ENCODE measurements around the gene VPREB1.
"Not testable (repeated sequence)": the region's sequence is repeated elsewhere in the genome, so short reads cannot be mapped to it uniquely, and the experiment has no call there.

The VPREB1 gene

DNA sequence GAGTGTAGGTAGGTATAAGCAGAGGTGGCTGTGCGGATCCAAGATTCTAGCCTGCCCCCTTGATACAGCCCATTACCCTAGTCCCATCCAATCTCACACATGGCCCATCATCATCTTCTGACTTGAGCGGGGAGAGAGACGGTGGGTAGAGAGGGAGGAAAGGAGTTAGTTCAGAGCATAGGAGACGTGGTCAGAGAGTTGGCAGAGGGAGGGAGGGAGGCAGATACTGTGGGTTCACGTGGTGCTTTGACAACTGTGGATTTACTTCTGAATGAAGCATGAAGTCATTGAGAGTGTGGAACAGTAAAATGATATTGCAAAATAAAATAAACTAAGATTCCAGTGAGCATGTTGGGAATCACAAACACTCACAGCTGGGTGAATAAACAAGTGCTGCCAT, 31.4 kb upstream of the VPREB1 start:
- in situ Hi-C loops (cut with MboI; ENCODE audit: low sequenced_read_pairs), result no loop called here

- in situ Hi-C loops (cut with MboI; ENCODE audit: low sequenced_read_pairs), result no loop called here
Measured at GRCh38 chr22:22214819-22215329, 29.7 kb upstream of the VPREB1 start.

DNA sequence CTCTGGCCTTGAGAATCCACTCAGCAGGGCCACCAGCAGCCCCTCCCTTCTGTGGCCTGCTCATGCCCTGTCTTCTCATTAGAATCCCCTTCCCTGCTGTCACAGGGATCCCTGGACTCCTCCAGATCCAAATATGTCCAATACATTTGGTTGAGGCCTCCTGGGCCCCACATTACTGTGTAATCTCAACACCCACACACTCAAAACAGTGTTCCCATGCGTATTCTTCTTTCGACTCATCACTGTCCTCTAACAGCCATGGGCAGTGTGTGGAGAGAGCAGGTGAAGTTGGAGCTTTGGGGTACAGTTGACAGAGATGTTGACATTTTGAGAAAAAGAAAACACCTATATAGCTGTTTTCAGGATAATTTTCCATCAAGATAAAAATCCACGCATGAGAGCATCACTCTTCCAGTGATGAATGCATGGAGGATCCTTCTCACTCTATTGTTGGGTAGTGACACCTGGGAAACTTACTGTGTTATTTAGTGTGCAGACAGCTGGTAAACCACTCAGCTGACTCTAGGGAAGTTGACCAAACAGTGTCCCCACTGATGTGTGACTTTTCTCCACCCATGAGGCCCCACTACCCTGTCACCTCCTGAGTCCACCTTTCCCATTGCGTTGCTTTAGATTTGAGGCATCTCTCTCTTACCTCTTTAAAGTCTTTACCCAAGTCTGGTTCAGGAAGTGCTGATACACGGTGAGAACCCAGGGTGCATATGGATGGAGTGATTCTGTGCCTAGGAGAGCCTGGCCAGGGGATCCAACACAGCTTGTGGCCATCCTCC, 28.7 kb upstream of the VPREB1 start:
- in situ Hi-C loops (cut with MboI; ENCODE audit: low sequenced_read_pairs), result no loop called here

GRCh38 chr22:22216450-22216959, 28.1 kb upstream of the VPREB1 start:
- in situ Hi-C loops (cut with MboI; ENCODE audit: low sequenced_read_pairs), result no loop called here

GRCh38 chr22:22218302-22218701, 26.3 kb upstream of the VPREB1 start:
- in situ Hi-C loops (cut with MboI; ENCODE audit: low sequenced_read_pairs), result no loop called here

- in situ Hi-C loops (cut with MboI; ENCODE audit: low sequenced_read_pairs), result no loop called here
Measured at GRCh38 chr22:22219140-22219996, 25.2 kb upstream of the VPREB1 start.

- in situ Hi-C loops (cut with MboI; ENCODE audit: low sequenced_read_pairs), result not testable (repeated sequence)
Measured at GRCh38 chr22:22221043-22221442, 23.5 kb upstream of the VPREB1 start.

- in situ Hi-C loops (cut with MboI; ENCODE audit: low sequenced_read_pairs), result no loop called here
Measured at GRCh38 chr22:22226448-22227187, 18.0 kb upstream of the VPREB1 start.

DNA sequence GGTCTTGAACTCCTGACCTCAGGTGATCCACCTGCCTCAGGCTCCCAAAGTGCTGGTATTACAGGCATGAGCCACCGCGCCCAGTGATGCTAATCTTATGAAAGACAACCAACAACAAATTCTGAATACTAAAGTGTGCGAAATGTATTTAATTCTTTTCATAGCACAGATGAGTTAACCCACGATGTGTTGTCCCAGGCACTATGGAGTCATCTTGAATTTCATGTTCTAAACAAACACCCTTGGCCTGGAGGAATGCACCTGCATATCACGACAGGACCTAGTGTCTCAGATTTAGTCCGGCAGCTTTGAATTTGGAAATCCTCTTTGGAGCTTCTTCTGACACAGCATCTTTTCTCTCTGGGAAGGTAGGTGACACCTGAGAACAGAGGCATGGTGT, 16.2 kb upstream of the VPREB1 start:
- in situ Hi-C loops (cut with MboI; ENCODE audit: low sequenced_read_pairs), result no loop called here

GRCh38 chr22:22228921-22229320, 15.7 kb upstream of the VPREB1 start:
- in situ Hi-C loops (cut with MboI; ENCODE audit: low sequenced_read_pairs), result no loop called here

- in situ Hi-C loops (cut with MboI; ENCODE audit: low sequenced_read_pairs), result no loop called here
Measured at GRCh38 chr22:22229683-22230420, 14.7 kb upstream of the VPREB1 start.

- in situ Hi-C loops (cut with MboI; ENCODE audit: low sequenced_read_pairs), result no loop called here
Measured at GRCh38 chr22:22230438-22230837, 14.1 kb upstream of the VPREB1 start.

DNA sequence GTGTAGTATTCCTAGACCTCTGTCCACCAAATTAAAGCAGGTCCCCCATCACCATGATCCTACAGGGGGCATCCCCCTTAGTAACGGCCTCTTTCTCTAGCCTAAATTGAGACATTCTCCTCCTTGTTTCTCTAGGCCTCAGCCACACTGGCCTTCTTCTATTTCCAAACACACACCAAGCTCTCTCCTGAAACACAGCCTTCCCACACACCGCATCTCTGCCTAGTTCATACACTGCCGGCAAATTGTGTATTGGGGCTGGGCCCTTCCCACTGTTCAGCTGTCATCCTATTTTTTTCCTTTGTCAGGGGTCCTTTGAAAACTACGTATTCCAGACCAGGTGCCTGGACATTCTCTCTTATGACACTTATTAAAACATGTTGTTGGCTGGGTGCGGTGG, 11.5 kb upstream of the VPREB1 start:
- in situ Hi-C loops (cut with MboI; ENCODE audit: low sequenced_read_pairs), result no loop called here

GRCh38 chr22:22235558-22235957, 9.0 kb upstream of the VPREB1 start:
- in situ Hi-C loops (cut with MboI; ENCODE audit: low sequenced_read_pairs), result no loop called here

GRCh38 chr22:22237521-22237920, 7.1 kb upstream of the VPREB1 start:
- in situ Hi-C loops (cut with MboI; ENCODE audit: low sequenced_read_pairs), result no loop called here

DNA sequence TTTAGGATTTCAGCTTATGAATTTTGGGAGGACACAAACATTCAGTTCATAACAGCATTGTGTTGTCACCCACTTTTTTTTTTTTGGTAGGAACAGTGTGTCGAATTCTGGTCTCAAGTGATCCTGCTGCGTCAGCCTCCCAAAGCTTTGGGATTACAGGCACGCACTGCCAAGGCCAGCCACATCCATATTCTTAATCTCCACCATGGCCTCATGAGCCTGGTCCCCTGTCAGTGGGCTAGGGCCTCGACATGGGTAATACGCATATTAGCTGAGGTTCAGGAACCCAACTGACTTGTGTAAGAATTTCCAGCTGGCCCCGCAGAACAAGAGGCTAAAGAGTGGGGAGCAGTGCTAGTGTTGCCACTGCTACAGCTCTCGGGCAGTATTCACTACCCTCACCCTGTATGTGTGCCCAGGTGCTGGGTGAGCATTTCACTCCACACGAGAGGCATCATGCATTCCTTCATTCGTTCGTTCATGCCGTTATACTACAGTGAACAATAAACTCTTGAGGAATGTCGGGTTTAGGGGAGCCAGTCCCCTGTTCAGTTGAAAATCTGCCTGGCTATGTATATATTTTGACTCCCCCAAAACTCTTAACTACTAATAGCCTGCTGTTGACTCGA, 5.2 kb upstream of the VPREB1 start:
- in situ Hi-C loops (cut with MboI; ENCODE audit: low sequenced_read_pairs), result no loop called here

DNA sequence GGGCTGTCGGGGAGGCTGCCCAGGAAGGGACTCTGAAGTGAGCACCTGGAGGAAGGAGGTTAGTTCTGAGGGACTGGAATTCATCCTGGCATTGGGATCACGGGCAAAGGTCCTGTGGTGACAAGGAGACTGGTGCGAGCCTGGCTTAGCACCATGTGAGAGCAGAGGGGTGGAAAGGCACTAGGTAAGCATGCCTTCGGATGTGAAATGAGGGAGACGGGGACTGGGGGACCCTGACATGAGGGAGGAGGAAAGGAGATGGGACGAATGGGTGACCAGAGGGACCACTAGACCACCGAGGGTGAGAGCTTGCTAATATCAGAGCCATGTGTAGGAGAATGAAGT, 3.1 kb upstream of the VPREB1 start:
- in situ Hi-C loops (cut with MboI; ENCODE audit: low sequenced_read_pairs), result no loop called here

- in situ Hi-C loops (cut with MboI; ENCODE audit: low sequenced_read_pairs), result no loop called here
Measured at GRCh38 chr22:22242488-22242887, 2.1 kb upstream of the VPREB1 start.

DNA sequence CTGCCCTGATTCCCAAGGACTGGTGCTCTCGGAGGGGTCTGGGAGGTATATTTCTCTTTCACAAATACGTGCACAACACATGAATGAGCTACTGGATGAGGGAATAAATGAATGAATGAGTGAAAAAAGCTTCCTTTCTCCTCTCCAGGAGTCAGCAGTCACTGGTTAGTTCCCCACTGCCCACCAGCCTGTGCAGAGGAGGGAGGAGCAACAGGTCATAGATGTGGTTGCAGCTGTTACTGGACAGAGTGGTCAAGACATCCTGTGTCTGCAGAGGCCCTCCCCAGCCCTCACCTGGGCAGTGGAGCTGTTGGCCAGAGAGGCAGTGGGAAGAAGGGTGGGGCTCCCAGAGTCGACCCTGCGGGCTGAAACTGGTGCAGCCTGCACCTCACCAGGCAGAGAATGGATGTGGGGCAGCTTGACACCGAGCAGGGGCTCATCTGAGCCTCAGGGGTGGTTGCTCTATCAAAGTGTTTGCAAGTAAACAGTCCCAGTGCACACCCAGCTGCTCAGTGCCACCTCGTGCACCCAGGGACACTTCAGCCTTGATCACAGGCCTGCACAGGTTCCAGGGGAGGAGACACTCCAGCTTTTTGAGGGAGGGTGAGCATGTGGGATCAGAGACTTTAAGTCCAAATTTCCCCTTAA, 1.4 kb upstream of the VPREB1 start:
- in situ Hi-C loops (cut with MboI; ENCODE audit: low sequenced_read_pairs), result no loop called here

Measured in HL-60/S4 treated with retinoic acid at 250 ng/mL for 4 days and 3 days (cell line).